GM18909 (cell line): Measurements from ENCODE around the gene PODNL1.

Source experiments
- ATAC-seq: cut with Tn5 transposase; IDR thresholded peaks from one replicate; pipeline ENCODE4 v1.9.1; 2021; ENCODE audit warnings: mild to moderate bottlenecking; ENCODE audit not compliant: unreplicated experiment, poor library complexity

The PODNL1 gene

GRCh38 chr19:13899912-13900584 is 38.2 kb downstream of the PODNL1 start:
- ATAC-seq = no peak

- no peak for ATAC-seq
Measured at GRCh38 chr19:13899393-13899792, 38.8 kb downstream of the PODNL1 start.

GRCh38 chr19:13896227-13896626 is 42.0 kb downstream of the PODNL1 start:
- no peak for ATAC-seq

- no peak for ATAC-seq
Measured at GRCh38 chr19:13894552-13894951, 43.7 kb downstream of the PODNL1 start.

- no peak for ATAC-seq
Measured at GRCh38 chr19:13892870-13893269, 45.3 kb downstream of the PODNL1 start.

GRCh38 chr19:13890136-13890535 is 48.1 kb downstream of the PODNL1 start:
- ATAC-seq = no peak

GRCh38 chr19:13888281-13888680 is 49.9 kb downstream of the PODNL1 start:
- ATAC-seq = no peak

GRCh38 chr19:13887517-13887916 is 50.7 kb downstream of the PODNL1 start:
- no peak for ATAC-seq

- ATAC-seq = no peak
Measured at GRCh38 chr19:13887018-13887436, 51.2 kb downstream of the PODNL1 start.

GRCh38 chr19:13885826-13886365 is 52.3 kb downstream of the PODNL1 start:
- ATAC-seq = no peak

- no peak for ATAC-seq
Measured at GRCh38 chr19:13884726-13885591, 53.3 kb downstream of the PODNL1 start.

GRCh38 chr19:13883516-13884064 is 54.6 kb downstream of the PODNL1 start:
- ATAC-seq = no peak

- ATAC-seq = no peak
Measured at GRCh38 chr19:13882836-13883235, 55.4 kb downstream of the PODNL1 start.

GRCh38 chr19:13882419-13882795 is 55.8 kb downstream of the PODNL1 start:
- no peak for ATAC-seq

GRCh38 chr19:13881692-13882418 is 56.4 kb downstream of the PODNL1 start:
- no peak for ATAC-seq

- no peak for ATAC-seq
Measured at GRCh38 chr19:13881251-13881691, 56.9 kb downstream of the PODNL1 start.
